ENCODE measurements around the gene SENP3.

The SENP3 gene

DNA sequence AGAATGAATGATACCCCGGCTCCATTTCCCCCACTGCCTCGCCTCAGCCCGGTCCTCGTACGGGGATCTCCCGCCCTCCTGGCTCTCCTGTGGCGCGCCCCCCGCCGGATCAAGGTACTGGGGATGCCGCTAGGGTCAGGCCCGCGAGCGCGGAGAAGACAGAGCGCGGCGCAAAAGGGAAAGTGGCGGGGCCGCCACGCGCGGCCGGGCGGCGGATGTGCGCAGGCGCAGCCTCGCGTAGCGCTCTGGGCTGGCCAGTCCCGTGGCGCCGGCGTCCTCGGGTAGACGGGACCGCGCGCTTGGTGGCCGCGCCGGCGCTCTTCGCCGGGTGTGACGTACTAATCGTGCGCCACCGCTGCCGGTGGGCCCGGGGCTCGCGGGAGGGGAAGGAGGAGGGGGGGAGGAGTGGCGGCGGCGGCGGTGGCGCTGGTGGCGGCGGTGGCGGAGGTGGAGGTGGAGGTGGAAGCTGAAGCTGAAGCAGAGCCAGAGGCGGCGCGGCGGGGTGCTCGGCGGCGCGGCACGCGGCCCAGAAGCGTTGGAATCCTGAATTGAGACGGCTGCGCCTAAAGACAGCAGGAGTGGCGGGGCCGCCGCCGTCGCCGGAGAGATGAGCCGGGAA is at the start of gene SENP3:
TSS of gene SENP3 (plus strand) at position 331 of the 619 bp plus-strand sequence. CDS start 1,158 bp downstream, outside the sequence.
- peak; percentile 83 for DNase-seq (ENCODE audit: low spot score)

DNA sequence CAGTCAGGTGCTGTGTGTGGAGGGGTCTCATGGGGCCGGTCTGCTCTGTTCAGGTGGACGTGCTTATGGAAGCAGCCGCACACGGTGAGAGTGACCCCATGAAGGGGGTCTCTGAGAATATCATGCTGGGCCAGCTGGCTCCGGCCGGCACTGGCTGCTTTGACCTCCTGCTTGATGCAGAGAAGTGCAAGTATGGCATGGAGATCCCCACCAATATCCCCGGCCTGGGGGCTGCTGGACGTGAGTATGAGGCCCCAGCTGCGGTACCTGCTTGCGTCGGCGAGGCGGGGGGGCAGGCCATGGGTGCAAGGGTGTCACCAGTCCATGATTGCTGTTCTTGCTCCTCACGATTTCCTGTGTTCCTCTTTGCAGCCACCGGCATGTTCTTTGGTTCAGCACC is 49.6 kb upstream of the SENP3 start:
- DNase-seq (ENCODE audit: low spot score), result no peak

DNA sequence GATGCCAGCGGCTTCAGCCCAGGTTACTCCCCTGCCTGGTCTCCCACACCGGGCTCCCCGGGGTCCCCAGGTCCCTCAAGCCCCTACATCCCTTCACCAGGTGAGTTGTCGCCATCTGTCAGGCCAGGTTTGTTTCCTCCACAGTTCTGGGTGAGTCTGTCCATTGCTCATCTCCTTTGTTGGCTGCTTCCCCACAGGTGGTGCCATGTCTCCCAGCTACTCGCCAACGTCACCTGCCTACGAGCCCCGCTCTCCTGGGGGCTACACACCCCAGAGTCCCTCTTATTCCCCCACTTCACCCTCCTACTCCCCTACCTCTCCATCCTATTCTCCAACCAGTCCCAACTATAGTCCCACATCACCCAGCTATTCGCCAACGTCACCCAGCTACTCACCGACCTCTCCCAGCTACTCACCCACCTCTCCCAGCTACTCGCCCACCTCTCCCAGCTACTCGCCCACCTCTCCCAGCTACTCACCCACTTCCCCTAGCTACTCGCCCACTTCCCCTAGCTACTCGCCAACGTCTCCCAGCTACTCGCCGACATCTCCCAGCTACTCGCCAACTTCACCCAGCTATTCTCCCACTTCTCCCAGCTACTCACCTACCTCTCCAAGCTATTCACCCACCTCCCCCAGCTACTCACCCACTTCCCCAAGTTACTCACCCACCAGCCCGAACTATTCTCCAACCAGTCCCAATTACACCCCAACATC is 48.7 kb upstream of the SENP3 start:
- DNase-seq (ENCODE audit: low spot score), result no peak

DNA sequence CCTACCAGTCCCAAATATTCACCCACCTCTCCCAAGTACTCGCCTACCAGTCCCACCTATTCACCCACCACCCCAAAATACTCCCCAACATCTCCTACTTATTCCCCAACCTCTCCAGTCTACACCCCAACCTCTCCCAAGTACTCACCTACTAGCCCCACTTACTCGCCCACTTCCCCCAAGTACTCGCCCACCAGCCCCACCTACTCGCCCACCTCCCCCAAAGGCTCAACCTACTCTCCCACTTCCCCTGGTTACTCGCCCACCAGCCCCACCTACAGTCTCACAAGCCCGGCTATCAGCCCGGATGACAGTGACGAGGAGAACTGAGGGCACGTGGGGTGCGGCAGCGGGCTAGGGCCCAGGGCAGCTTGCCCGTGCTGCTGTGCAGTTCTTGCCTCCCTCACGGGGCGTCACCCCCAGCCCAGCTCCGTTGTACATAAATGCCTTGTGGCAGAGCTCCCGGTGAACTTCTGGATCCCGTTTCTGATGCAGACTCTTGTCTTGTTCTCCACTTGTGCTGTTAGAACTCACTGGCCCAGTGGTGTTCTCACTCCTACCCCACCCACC is 47.8 kb upstream of the SENP3 start:
- DNase-seq (ENCODE audit: low spot score), result no peak

DNA sequence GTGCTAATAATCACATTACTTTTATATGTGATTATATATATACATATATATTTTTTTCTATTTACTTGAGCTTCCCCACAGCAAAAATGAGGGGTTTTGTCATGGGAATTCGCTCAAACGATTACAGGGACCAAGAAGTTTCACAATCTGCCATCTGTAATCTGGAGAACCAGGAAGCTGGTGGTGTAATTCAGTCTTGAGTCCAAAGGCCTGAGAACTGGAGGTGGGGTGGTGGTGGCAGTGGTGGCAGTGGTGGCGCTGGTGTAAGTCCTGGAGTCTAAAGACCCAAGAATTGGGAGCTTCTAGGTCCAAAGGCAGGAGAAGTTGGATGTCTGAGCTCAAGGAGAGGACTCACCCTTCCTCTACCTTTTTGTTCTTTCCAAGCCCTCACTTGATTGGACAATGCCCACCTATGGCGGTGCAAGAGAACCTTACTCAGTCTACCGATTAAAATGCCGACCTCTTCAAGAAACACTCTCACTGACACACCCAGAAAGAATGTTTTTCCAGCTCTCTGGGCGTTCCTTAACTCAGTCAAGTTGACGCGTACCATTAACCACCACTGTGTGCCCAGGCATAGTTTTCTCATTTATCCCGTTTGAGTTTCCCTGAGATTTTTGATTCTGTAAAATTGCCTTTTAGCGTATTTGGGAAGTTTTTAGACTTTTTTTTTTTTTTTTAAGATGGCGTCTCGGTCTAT is 45.7 kb upstream of the SENP3 start:
- DNase-seq (ENCODE audit: low spot score), result no peak

DNA sequence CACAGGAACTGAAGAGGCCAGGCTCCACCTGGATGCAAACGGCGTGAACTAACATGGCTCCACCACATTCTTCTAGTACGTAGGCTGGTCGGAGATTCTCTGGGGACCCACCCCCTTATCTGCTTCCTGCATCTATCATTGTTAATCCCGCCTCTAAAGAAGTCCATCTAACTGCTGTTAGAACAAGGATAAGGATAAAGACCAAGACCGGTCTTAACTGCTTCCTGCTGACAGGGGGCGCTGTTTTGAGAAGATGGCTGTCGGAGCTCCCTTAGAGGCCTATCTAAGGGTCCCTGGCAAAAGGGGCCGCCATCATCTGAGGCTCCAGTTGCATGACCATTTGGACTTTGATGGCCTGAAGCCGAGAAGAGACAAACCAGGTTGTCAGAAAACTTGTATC is 38.7 kb upstream of the SENP3 start:
- peak; percentile 16 for DNase-seq (ENCODE audit: low spot score)

DNA sequence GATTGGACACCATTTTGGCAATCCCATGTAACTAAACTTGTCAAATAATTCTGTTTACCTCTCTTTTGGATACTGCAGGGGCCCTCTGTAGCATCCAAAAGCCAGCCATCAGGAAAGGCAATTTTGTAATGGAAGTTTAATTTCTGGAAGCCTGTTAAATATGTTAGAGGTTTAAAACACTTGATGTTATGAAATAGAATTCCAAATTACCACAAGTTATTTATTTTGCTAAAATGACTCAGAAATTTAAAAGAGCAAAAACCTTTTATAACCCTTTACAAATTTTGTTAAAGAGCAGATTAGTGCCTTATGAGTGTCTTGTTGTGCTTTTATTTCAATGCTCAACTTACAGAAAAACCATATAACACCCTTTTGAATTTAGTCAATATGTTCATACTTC is 32.9 kb upstream of the SENP3 start:
- no peak for DNase-seq (ENCODE audit: low spot score)

DNA sequence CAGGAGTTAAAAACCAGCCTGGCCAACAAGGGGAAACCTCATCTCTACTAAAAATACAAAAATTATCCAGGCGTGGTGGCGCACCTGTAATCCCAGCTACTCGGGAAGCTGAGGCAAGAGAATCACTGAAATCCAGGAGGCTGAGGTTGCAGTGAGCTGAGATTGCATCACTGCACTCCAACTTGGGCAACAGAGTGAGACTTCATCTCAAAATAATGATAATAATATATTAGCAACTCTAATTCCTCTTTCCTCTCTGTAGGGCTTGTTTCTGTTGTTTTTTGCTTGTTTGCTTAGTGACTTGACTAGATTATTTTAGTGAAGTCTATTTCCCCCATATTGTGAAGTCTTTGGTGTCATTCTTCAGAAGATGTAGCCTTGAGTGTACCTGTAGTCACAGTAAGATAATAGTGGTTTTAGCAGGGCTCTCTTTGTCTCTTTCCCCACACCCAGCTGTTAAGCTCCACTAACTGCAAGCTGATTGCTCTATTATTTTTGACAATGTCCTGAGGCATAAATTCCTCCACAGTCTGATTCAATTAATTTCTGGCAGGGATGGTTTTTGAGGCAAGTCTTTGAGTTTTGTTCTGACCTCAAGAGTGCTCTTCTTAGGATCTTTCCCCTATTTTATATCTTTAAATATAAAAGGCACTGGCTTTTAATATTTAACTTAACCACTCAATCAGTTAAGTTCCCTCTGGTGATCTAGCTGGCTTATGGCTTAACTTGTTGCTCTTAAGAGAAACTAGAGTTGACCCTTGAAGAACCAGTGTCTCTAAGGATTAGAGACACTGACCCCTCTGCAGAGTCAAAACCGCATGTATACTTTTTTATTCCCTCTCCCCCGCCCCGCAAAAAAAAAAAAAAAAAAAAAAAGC is 31.5 kb upstream of the SENP3 start:
- DNase-seq (ENCODE audit: low spot score), result no peak

DNA sequence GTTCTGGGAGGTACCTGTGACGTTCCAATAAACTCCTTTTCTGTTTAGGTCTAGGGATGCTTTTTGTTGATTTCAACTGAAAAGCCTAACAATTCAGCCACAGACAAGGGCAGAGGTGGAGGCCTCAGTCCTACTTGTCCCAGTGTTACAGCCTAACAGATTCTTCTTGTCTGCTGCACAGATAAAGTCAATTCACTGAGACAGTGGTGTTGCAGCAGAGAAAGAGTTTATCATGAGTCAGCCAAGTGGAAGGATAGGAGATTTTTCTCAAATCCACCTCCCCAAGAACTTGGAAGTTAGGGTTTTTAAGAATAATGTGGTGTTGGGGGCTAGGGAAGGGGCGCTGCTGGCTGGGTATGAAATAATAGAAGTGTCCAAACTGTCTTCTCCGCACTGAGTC is 23.7 kb upstream of the SENP3 start:
- DNase-seq (ENCODE audit: low spot score), result no peak

DNA sequence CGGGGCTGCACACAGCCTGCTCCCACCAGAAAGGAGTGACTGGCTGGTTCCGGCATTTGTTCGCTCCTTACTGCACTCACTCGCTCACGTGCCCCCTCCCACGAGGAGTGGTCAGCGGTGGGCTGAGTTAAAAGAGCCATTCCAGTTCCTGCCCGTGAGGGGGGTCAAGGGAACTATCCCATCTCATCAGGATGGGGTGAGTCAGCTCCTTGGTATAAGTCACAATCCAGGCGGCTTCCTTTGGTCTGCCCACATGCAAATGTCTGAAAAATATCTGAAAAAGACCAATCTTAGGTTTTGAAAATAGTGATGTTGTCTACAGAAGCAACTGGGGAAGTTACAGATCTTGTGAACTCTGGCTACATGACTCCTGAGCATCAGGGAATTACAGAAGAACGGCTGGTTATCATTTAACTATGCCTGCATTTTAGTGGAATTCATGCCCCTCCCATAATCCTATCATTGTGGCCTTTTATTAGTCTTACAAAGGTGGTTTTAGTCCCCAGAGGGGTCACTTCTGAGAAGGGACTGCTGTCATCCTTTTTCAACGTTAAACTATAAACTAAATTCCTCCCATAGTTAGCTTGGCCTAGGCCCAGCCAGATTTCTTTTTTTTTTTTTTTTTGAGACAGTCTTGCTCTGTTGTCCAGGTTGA is 22.7 kb upstream of the SENP3 start:
- no peak for DNase-seq (ENCODE audit: low spot score)

DNA sequence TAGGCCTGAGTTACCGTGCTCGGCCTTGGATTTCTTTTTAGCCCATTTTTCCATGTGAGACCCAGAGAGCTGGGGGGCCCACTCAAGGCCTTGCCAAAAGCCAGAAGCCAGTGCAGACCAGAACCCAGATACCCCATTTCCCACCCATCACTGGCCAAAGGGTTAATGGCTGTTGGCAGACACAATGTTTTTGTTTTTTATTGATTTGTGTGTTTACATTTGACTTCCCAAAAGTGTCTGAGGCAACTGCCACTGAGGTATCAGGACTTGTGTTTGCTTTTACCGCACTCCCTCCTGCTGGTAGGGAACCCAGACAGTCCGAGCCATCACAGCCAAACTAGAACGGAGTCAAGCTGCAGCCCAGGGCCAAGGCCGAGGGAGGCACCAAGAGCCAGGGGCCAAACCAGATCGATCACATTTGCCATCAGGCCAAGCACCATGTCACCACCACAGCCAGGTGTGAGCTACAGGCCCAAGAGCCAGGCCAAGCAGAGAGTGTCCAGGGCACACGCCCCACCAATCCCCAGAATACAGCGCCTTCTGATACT is 20.6 kb upstream of the SENP3 start:
- no peak for DNase-seq (ENCODE audit: low spot score)

DNA sequence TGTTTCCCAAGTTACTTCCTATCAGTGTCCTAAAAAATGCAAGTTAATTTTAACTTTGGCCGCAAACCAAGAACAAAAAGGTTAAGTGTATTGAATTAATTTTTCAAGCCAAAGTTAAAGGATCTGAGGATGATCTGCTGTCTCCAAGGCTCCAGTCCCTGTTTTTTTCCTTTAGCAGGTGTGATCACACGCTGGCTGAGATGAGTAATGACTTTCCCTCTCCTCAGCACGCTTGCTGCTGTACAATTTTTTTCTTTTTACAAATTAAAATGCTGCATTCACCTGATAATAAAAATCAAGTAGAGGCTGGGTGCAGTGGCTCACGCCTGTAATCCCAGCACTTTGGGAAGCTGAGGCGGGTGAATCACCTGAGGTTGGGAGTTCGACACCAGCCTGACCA is 16.8 kb upstream of the SENP3 start:
- DNase-seq (ENCODE audit: low spot score), result no peak

DNA sequence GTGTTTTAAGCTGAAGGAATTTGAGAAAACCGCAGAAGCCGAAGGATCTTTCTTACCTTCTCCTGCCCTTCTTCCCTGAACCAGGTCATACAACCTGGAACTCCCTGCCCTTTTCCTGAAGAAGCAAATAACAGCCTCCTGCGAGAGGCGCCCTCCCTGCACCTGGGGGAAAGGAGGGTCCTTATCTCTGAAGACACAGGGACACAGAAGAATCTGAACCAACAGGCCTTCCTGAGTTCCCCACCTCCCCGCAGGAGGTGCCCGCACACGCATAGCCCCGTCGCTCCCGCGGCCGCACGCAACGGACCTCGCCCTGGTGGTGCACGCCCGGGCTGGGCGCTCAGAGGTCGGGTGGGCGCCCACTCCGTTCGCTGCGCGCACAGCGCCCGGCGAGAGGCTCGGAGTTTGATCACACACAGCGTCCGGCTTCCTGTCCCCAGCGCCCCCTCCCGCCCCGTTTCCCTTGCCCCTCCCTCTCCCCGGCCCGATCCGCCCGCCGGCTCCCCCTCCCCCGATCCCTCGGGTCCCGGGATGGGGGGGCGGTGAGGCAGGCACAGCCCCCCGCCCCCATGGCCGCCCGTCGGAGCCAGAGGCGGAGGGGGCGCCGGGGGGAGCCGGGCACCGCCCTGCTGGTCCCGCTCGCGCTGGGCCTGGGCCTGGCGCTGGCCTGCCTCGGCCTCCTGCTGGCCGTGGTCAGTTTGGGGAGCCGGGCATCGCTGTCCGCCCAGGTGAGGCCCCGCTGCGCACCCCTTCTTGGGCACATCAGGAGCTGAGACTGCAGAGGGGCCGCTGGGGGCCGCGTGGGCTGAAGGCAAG is 12.9 kb upstream of the SENP3 start, which contains the start of gene TNFSF12:
TSS of gene TNFSF12 (plus strand) at position 474 of the 816 bp plus-strand sequence. CDS start at position 570, 96 bp downstream.
- no peak for DNase-seq (ENCODE audit: low spot score)

DNA sequence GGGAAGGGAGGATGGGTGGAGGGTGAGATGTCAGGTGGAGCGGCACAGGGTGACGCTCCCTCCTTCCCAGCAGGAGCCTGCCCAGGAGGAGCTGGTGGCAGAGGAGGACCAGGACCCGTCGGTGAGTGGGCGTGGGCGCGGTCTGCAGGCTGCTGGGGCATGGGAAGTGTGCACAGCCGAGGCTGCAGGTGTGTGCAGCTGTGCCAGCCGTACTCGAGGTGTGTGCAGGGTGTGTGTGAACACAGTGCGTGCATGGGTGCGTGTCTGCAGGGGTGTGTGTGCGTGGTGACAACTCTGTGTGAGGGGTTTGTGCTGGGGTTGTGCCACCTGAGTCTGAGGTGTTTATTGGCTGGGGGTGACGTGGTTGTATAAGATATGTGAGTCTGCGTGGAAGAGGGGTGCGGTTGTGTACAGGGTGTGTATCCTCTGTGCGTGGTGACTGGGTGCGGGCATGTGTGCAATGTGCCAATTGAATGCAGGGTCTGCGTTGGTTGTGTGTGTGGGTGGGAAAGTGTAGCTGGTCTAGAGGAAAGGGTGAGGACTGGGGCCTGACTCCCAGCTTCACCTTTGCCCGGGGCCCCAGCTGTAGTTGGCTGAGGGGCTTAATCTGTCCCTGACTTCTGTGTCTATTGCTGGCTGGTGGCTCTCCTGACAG is 12.2 kb upstream of the SENP3 start:
- no peak for DNase-seq (ENCODE audit: low spot score)

DNA sequence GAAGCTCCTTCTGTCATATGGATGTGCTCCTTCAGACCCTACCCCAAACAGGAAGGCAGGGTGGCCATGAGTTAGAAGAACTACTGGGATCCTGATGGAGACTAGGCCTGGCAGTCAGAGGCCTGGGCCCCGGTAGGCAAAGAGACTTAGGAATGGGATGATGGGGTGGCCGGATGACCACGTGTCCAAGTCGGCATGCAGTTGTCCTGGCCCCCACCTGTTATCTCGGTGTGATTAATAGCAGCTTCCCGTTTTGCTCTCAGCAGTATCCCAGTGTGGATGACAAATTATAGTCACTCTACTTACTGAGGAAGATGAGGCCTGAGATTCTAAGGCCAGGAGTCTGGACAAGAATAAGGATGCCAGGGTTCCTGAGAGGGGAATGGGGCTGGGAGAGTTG is 11.4 kb upstream of the SENP3 start:
- no peak for DNase-seq (ENCODE audit: low spot score)

DNA sequence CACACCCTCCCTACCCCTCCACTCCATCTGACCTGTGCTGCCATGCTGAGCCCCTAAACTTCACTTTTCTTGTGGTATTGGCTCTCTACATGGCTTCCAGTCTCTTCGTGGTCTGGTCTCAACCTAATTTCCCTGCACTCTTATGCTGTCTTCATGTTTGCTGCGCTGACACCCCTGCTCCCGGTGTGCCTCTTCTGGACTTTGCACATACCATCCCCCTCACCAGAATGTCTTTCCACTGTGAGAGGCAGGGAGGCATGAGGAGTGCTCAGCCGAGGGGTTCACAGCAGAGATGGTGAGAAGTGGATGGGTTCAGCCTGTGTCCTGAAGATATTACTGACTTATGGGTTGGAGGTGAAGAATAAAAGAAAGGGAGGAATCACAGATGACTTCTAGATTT is 10.3 kb upstream of the SENP3 start:
- DNase-seq (ENCODE audit: low spot score), result no peak

DNA sequence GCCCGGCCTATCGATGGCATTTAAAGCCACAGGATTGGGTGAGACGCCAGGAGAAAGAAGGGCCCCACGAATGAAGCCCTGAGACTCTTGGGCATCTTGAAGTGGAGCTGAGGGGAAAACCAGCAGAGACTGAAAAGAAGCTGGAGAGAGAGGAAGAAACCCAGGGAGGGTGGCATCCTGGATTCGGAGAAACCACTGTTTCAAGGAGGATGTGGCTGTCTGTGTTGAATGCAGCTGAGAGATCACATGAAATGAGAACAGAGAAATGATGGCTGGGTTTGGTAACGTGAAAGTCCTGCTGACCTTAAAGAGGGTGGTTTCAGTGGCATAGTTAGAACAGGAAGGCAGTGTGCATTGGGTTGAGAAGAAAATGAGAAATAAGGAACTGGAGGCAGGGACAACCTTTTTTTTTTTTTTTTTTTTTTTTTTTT is 9.1 kb upstream of the SENP3 start:
- no peak for DNase-seq (ENCODE audit: low spot score)

DNA sequence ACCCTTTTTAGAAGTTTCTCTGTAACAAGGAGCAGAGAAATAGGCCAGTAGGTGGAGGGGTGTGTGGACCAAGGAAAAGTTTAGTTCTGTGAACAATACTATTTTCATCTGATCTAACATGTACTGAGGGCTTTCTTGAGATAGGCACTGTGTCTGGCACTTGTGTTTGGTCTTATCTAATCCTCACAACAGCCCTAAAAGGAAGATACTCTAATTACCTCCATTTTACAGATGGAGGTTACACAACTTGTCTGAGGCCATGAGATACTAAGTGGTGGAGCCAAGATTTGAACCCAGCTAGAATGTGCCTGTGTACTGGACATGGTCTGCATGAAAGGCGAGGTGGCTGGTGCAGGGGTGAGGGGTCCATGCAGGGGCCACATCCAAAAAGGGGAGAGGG is 8.4 kb upstream of the SENP3 start:
- no peak for DNase-seq (ENCODE audit: low spot score)

DNA sequence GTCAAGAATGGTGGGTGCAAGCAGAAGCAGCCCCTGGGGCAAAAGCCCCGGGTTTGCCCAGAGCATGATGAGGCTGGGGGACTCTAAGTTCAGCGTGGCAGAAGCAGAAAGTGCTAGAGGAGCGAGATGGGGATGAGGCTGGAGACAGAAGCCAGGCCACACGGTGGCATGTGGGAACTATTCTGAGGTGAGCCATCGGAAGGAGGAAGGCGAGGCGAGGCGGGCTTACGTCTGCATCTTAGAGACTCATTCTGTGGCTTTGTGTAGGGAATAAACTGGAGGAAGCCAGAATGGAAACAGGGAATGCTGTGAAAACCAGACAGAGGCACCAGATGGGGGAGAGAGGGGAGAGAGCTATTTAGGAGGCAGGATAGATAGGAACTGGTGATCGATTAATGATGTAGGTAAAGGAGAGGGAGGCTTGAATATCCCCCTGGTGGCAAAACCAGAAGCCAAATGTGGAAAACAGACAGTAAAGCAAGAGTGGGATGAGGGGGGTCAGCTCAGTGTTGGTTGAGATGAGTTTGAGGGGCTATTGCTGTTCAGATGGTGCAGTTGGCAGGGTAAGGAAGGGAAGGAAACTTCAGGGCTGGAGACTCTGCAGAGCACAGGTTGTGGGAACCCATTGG is 6.3 kb upstream of the SENP3 start:
- no peak for DNase-seq (ENCODE audit: low spot score)
